CD14-positive monocyte (primary cell): ENCODE results near the gene GALNS. TPM values are rescaled to one million over a fixed set of nuclear protein-coding genes. Genes with fewer than 3 reads are reported as not detected.

Experiments
- DNase-seq, 3 donors: peaks; one replicate each; pipeline ENCODE4 v3.0.0-alpha.2; 2011 to 2022
- H2AFZ ChIP-seq: 2 replicates; pipeline ENCODE4 v1.6.0; 2012; ENCODE audit warnings: mild to moderate bottlenecking, low read depth, low read length, inconsistent platforms; ENCODE audit not compliant: insufficient read depth, poor library complexity, severe bottlenecking
- H3K27ac ChIP-seq, 2 donors: 1 replicate in 1 of 2; 2 replicates in 1 of 2; pipeline ENCODE4 v1.5.1; 2012 to 2013; ENCODE audit warnings: low read length in 2 of 2, control low read depth in 1 of 2, inconsistent platforms in 1 of 2, low read depth in 1 of 2, mild to moderate bottlenecking in 1 of 2
- H3K27me3 ChIP-seq, 2 donors: one replicate each; pipeline versions ENCODE4 v1.6.0 to v1.6.1; 2011 to 2013; ENCODE audit warnings: low read length in 2 of 2; ENCODE audit not compliant: control insufficient read depth in 2 of 2, insufficient read depth in 2 of 2
- H3K36me3 ChIP-seq, 2 donors: replicated peaks in 1 of 2; 1 replicate in 1 of 2; 2 replicates in 1 of 2; pipeline versions ENCODE4 v1.5.1 to v1.6.1; 2012 to 2013; ENCODE audit warnings: low read length in 2 of 2, control low read depth in 1 of 2, inconsistent platforms in 1 of 2, mild to moderate bottlenecking in 1 of 2; ENCODE audit not compliant: insufficient read depth in 2 of 2, control insufficient read depth in 1 of 2
- H3K4me1 ChIP-seq, 2 donors: 1 replicate in 1 of 2; 2 replicates in 1 of 2; pipeline versions ENCODE4 v1.5.1 to v1.6.1; 2012 to 2013; ENCODE audit warnings: low read length in 2 of 2, control low read depth in 1 of 2, inconsistent platforms in 1 of 2, mild to moderate bottlenecking in 1 of 2, moderate library complexity in 1 of 2; ENCODE audit not compliant: insufficient read depth in 2 of 2, control insufficient read depth in 1 of 2
- H3K4me2 ChIP-seq: replicated peaks from 2 replicates; pipeline ENCODE3; 2012; ENCODE audit warnings: low read length, moderate library complexity, mild to moderate bottlenecking; ENCODE audit not compliant: poor library complexity, severe bottlenecking; ENCODE audit errors: extremely low read depth
- H3K4me3 ChIP-seq, 3 experiments: fragments of 200-600 bp in 1 of 3; sonication (generic) in 1 of 3; replicated peaks in 1 of 3; 1 replicate in 2 of 3; 2 replicates in 1 of 3; pipeline ENCODE4 v1.5.1; 2011 to 2013; ENCODE audit warnings: low read length in 3 of 3, mild to moderate bottlenecking in 3 of 3, control low read depth in 2 of 3, low read depth in 2 of 3, inconsistent platforms in 1 of 3, moderate library complexity in 1 of 3
- H3K79me2 ChIP-seq: 2 replicates; pipeline ENCODE4 v1.6.0; 2012; ENCODE audit warnings: mild to moderate bottlenecking, control low read depth, inconsistent platforms, low read length, moderate library complexity; ENCODE audit not compliant: insufficient read depth
- H3K9ac ChIP-seq: 2 replicates; pipeline ENCODE4 v1.6.0; 2017; ENCODE audit warnings: low read length, mild to moderate bottlenecking; ENCODE audit not compliant: insufficient read depth, poor library complexity, severe bottlenecking
- H3K9me3 ChIP-seq, 2 donors: replicated peaks in 1 of 2; 1 replicate in 1 of 2; 2 replicates in 1 of 2; pipeline versions ENCODE4 v1.5.1 to v1.6.1; 2012 to 2013; ENCODE audit warnings: low read length in 2 of 2, control low read depth in 1 of 2; ENCODE audit not compliant: control insufficient read depth in 1 of 2, insufficient read depth in 1 of 2
- H4K20me1 ChIP-seq: 2 replicates; pipeline ENCODE4 v1.6.0; 2012; ENCODE audit warnings: mild to moderate bottlenecking, low read length, control low read depth, moderate library complexity; ENCODE audit not compliant: insufficient read depth
- H3K27ac Mint-ChIP-seq, 7 donors: one replicate each; pipeline ENCODE4 v1.8.0; 2020; ENCODE audit warnings: mild to moderate bottlenecking in 7 of 7, mixed read lengths in 7 of 7, moderate library complexity in 6 of 7, inconsistent platforms in 2 of 7
- H3K27me3 Mint-ChIP-seq, 3 donors: one replicate each; pipeline ENCODE4 v1.8.0; 2021 to 2022; ENCODE audit warnings: low read depth in 3 of 3, mild to moderate bottlenecking in 3 of 3, mixed read lengths in 3 of 3, moderate library complexity in 3 of 3, inconsistent platforms in 1 of 3
- H3K36me3 Mint-ChIP-seq, 2 donors: one replicate each; pipeline ENCODE4 v1.8.0; 2020; ENCODE audit warnings: mixed read lengths in 2 of 2, inconsistent platforms in 1 of 2, mild to moderate bottlenecking in 1 of 2
- H3K4me1 Mint-ChIP-seq: one replicate; pipeline ENCODE4 v1.8.0; 2020; ENCODE audit warnings: mild to moderate bottlenecking, mixed read lengths
- H3K4me3 Mint-ChIP-seq, 2 donors: one replicate each; pipeline ENCODE4 v1.8.0; 2020; ENCODE audit warnings: mild to moderate bottlenecking in 2 of 2, mixed read lengths in 2 of 2, moderate library complexity in 1 of 2
- H3K9me3 Mint-ChIP-seq, 7 donors: one replicate each; pipeline ENCODE4 v1.8.0; 2020 to 2022; ENCODE audit warnings: mixed read lengths in 7 of 7, mild to moderate bottlenecking in 6 of 7, moderate library complexity in 6 of 7, inconsistent platforms in 2 of 7
- WGBS: methylation state at CpG from one replicate; pipeline ENCODE4 v1.1.5; 2013; ENCODE audit warnings: missing lambda C conversion rate; ENCODE audit not compliant: insufficient coverage; 5-methylcytosine and 5-hydroxymethylcytosine counted together
- intact Hi-C, 2 donors: fragments of 100-400 bp; cut with micrococcal nuclease; formaldehyde crosslinking; loops; one replicate each; pipeline versions ENCODE4 v1.15.0 to v1.15.1; 2023
- polyA plus RNA-seq, 3 donors: library from polyadenylated mRNA; depleted of rRNA in 1 of 3; unstranded in 2 of 3; stranded (reverse) in 1 of 3; fragments of 300-500 nt in 2 of 3; fragments of >200 nt in 1 of 3; fragmentation: Illumina TruSeq in 2 of 3; gene quantifications; 1 replicate in 2 of 3; 2 replicates in 1 of 3; pipeline ENCODE4 v1.2.3, GENCODE V29; 2012 to 2021
- TF ChIP-seq, protein P1 (sequence below): fragments of 200-600 bp; IDR thresholded peaks from one replicate; pipeline ENCODE4 v1.8.0; 2022; ENCODE audit warnings: antibody characterized with exemption, mild to moderate bottlenecking

The GALNS gene
- polyA plus RNA-seq, 3 donors, result 20.2 to 34.4 (median 32.2) TPM

DNA sequence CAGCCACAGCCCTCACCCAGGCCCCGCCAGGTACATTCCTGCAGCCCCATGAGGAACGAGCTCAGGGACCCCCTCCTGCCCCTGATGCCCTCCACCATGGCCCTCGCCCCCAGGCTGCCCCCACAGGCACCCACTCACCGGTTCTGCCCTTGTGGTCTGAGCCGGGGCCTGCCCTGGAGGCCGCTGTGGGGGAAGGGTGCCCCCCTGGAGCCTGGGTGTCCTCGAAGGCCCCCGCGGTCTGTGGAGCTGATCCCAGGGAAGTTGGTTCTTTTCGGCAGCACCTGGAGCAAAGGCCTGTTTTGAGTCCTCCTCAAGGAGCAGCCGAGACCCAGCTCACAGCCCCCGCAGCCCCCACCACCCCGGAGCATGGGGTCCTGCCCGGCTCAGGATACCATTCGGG is 7.4 kb upstream of the GALNS start:
- Histone ChIP-seq H2AFZ (no peak overlapping the region), H4K20me1 (peaks cover 4% of the 10 kb centered on the region), H3K4me3 (no peak overlapping the region), H3K4me1 (no peaks in the 10 kb centered on the region), H3K4me2 (no peak overlapping the region), H3K27ac (no peak overlapping the region), H3K79me2 (no peaks in the 10 kb centered on the region), H3K36me3 (peaks cover 35 to 38% of the 10 kb centered on the region in 2 donors), H3K27me3 (no peaks in the 10 kb centered on the region), H3K9ac (no peak overlapping the region), H3K9me3 (no peaks in the 10 kb centered on the region)
- Mint-ChIP-seq H3K4me1 (peaks cover 4% of the 10 kb centered on the region), H3K9me3 (peaks cover 0 to 2% (median 0%) of the 10 kb centered on the region in 7 donors), H3K27me3 (peaks cover 0 to 6% (median 4%) of the 10 kb centered on the region in 3 donors), H3K27ac (no peak overlapping the region), H3K4me3 (no peak overlapping the region), H3K36me3 (peaks cover 38 to 41% of the 10 kb centered on the region in 2 donors)
- intact Hi-C loops, result loop anchor here in 1 of 2 donors (5.0 kb wide), 1 partner anchor 127 kb away; no protein-coding TSS in a partner anchor
- DNase-seq, result no peak
- TF ChIP-seq, protein P1, sequence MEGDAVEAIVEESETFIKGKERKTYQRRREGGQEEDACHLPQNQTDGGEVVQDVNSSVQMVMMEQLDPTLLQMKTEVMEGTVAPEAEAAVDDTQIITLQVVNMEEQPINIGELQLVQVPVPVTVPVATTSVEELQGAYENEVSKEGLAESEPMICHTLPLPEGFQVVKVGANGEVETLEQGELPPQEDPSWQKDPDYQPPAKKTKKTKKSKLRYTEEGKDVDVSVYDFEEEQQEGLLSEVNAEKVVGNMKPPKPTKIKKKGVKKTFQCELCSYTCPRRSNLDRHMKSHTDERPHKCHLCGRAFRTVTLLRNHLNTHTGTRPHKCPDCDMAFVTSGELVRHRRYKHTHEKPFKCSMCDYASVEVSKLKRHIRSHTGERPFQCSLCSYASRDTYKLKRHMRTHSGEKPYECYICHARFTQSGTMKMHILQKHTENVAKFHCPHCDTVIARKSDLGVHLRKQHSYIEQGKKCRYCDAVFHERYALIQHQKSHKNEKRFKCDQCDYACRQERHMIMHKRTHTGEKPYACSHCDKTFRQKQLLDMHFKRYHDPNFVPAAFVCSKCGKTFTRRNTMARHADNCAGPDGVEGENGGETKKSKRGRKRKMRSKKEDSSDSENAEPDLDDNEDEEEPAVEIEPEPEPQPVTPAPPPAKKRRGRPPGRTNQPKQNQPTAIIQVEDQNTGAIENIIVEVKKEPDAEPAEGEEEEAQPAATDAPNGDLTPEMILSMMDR, result no peak
- 90% methylated on average over 14 of the region's 15 CpGs for WGBS

DNA sequence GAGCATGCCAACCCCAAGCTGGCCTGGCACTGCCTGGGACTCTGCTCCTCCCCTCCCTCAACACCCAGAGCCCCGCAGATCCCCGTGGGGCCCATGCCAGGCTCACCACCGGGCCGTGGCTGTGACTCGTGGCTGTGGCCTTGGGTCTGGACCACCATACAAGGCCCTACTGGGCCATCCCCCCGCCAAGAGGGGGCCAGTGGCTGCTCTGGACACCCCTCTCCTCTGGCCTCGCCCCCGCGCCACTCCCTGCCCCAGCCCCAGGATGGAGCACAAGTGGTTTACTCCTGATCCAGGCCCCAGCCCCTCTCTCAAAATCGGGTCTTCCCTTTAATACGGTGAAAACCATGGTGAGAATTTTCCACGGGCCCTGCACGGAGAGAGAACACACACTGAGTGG is 6.7 kb upstream of the GALNS start:
- Mint-ChIP-seq H3K9me3 (peaks cover 0 to 2% (median 0%) of the 10 kb centered on the region in 7 donors), H3K27ac (no peak overlapping the region), H3K36me3 (peaks cover 40 to 48% of the 10 kb centered on the region in 2 donors), H3K4me3 (no peak overlapping the region), H3K4me1 (peaks cover 9% of the 10 kb centered on the region), H3K27me3 (peaks cover 0 to 5% (median 2%) of the 10 kb centered on the region in 3 donors)
- DNase-seq, result no peak
- Histone ChIP-seq H4K20me1 (peaks cover 7% of the 10 kb centered on the region), H3K4me3 (no peak overlapping the region), H3K4me1 (peaks cover 0 to under 1% of the 10 kb centered on the region in 2 donors), H3K9ac (no peak overlapping the region), H3K79me2 (peaks cover 3% of the 10 kb centered on the region), H3K36me3 (peaks cover 37 to 44% of the 10 kb centered on the region in 2 donors), H3K27ac (no peak overlapping the region), H3K27me3 (no peaks in the 10 kb centered on the region), H3K4me2 (no peak overlapping the region), H3K9me3 (no peaks in the 10 kb centered on the region), H2AFZ (no peak overlapping the region)
- WGBS, result 93% methylated on average over 12 of the region's 13 CpGs
- intact Hi-C loops, result loop anchor here in 1 of 2 donors (5.0 kb wide), 1 partner anchor 126 kb away; no protein-coding TSS in a partner anchor
- TF ChIP-seq, protein P1, result no peak
